Breast epithelium (tissue), 3 donors: Measurements from ENCODE around the gene PRRX1.

ENCODE experiments used
- POLR2A ChIP-seq: fragments of 450-650 bp; IDR thresholded peaks from one replicate; pipeline ENCODE4 v1.6.1; 2016; ENCODE audit warnings: antibody characterized with exemption, mild to moderate bottlenecking, moderate library complexity
- POLR2AphosphoS5 ChIP-seq, 3 donors: sonication (generic); formaldehyde crosslinking; IDR thresholded peaks; one replicate each; pipeline ENCODE4 v1.6.1; 2017; ENCODE audit warnings: antibody characterized with exemption in 3 of 3

DNA sequence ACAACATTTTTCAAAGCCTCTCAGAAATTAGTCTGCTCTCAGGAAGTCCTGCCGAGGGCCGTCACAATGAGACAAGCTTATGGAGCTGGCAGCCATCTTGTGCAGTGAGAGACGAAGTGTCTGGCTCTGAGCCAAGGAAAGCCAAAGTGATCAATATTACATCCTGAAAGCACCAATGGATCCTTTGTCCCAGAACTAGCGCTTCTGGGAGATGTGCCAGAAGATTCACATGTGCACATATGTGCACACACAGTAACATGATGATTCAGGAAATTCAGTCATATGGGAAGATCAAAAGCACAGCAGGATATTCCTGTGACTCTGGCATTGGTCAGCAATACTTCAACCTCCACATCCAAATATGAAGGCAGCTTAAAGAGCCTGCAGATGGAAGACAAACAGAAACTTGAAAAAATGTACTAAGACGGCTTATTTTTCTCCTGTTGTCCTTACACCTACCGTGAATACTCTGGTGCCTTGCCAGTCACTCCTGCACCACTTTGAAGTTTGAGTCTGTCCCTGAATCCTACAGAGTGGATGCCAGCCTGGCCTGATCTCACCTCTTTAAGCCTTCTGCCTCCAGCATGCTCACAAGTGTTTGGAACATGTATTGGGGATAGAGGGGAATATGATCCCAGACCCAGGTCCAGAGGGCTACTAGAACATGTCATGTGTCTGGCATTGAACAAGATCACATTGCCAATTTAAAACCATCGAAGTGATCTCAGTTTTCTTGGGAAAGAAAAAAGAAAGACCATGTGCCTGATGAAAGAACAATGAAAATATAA is 44.5 kb upstream of the PRRX1 start:
- no peak for TF ChIP-seq POLR2A
- TF ChIP-seq POLR2AphosphoS5 (IDR thresholded peaks at IDR 0.05): no peak
